DMS79 treated with DMSO at 0.1 percent for 48 hours (cell line): ENCODE measurements around the gene MRPL32.

ENCODE experiments used
- DNase-seq: peaks from one replicate; lab custom pipeline; 2025; lab: John Stamatoyannopoulos, UW

The MRPL32 gene

DNA sequence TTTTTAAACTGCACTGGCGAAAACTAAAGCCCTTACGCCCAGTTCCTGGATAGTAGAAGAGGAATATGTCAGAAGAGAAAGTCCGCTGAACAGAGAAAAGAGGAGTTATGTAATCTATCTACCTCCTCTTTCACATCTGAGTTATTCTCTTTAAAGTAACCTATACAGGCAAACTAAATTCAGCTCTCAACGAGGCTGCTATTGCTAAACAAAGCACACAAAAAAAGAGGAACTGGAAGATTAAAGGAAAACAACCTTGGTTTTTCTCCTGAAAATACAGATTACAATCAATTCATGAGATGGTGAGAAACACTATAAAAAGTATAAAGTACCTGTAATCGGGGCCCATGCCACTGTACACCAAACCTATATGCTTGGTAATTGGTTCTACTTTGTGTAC is 6.0 kb upstream of the MRPL32 start:
- no peak for DNase-seq

- no peak for DNase-seq
These were observed 3.4 kb upstream of the MRPL32 start for GRCh38 chr7:42928754-42929153.

DNA sequence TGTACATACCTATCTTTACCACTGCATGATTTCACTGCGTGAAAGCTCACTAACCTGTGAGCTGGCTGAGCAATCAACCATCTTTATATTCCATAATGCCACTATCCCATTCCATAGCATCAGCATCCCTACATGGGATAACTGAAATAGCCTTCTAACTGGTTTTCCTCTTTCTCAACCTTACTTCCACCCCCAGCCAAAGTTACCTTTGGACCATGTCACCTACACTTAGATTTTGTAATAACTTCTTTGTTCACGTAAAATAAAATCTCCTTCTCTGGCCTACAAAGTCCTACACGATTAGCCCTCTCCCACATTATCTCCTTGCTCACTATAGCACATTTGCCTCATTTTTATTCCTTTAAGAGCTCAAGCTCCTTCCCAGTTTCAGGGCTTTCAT is 2.7 kb upstream of the MRPL32 start:
- no peak for DNase-seq

DNA sequence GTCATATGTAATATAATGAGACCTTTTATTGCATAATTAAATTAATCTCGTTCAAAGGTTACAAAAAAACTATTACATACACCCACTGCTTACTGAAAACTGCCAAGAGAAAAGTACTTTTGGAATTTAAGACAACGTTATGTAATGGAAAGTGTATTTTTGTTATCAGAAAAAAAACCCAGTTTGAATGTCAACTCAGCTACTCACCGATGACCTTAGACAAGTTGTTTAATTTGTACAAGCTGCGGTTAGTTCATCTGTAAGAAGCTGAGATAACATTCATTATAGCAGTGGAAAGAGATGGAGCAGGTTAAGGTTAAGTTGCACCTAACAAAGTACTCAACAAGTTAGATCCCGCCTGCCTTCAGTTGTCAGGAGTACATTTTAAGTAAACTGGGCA is 1.3 kb upstream of the MRPL32 start:
- DNase-seq, result no peak

GRCh38 chr7:42931447-42931833 is 736 bp upstream of the MRPL32 start:
- no peak for DNase-seq

- peak; percentile 43 for DNase-seq
These were observed 825 bp downstream of the MRPL32 start for GRCh38 chr7:42932811-42933591.

- no peak for DNase-seq
These were observed 2.1 kb downstream of the MRPL32 start for GRCh38 chr7:42934291-42934690.

DNA sequence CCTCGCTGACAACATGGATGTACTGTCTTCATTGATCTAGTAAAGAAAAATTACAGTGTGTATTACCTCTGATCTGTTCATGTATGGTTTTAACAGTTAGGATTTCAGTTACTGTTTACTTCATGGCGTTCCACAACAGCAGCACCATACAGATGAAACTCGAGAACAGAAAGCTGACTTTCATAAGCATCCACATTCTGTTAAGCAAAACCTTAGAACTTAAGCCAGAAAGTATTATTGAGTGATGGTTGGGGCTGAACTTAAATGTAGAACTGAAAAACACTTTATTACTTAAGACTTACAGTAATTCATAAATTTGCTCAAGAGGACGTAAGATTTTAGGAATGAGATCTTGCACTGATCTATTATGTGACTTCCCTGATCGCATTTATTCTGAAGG is 3.7 kb downstream of the MRPL32 start:
- DNase-seq, result no peak

GRCh38 chr7:42939457-42940240 is 7.5 kb downstream of the MRPL32 start:
- no peak for DNase-seq

- DNase-seq, result peak; percentile 59
These were observed 9.0 kb downstream of the MRPL32 start for GRCh38 chr7:42940985-42941847.

GRCh38 chr7:42945821-42946626 is 13.8 kb downstream of the MRPL32 start:
- no peak for DNase-seq

GRCh38 chr7:42946627-42946950 is 14.4 kb downstream of the MRPL32 start:
- DNase-seq, result no peak

- DNase-seq, result no peak
These were observed 15.3 kb downstream of the MRPL32 start for GRCh38 chr7:42947521-42947920.

DNA sequence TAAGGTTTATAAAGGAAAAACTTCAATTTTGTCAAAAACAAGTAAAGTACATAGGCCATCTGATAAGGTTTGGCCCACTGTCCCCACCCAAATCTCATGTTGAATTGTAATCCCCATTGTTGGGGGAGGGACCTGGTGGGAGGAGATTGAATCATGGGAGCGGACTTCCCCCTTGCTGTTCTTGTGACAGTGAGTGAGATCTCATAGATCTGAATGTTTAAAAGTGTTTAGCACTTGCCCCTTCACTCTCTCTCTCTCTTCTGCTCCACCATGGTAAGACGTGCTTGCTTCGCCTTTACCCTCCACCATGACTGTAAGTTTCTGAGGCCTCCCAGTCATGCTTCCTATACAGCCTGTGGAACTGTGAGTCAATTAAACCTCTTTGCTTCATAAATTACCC is 18.2 kb downstream of the MRPL32 start:
- DNase-seq, result no peak

DNA sequence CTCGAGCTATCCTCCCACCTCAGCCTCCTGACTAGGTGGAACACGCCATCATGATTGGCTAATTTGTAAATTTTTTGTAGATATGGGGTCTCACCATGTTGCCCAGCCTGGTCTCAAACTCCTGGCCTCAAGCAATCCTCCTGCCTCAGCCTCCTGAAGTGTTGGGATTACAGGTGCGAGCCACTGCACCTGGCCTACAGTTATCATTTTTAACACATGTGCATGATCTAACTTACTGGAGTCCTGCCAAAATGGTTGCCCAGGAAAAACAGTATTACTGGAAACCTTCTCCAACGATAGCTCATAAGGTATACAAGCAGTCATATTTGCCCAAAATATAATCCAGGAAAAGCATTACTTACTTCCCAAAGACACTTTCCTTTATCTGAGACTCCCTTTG is 20.2 kb downstream of the MRPL32 start:
- DNase-seq, result no peak

DNA sequence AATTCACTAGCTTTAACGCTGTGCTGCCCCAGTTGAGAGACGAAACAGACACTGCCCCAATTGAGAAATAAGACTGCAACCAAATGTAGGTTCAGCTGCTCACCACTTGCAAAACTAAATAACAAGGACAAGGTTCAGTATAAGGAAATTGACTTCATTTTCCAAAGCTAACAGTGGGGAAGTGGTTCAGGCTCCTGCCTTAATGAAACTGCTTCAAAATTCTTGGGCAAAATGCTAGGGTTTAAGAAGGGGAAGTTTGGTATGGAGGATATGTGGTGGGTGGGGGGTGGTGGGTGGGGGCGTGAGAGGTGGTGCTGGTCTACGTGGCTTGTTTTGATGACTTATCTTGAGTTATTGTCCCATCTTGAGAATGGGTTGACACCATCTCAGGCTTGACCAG is 21.8 kb downstream of the MRPL32 start:
- no peak for DNase-seq

GRCh38 chr7:42956062-42956461 is 23.9 kb downstream of the MRPL32 start:
- no peak for DNase-seq

- no peak for DNase-seq
These were observed 27.4 kb downstream of the MRPL32 start for GRCh38 chr7:42959549-42959948.

DNA sequence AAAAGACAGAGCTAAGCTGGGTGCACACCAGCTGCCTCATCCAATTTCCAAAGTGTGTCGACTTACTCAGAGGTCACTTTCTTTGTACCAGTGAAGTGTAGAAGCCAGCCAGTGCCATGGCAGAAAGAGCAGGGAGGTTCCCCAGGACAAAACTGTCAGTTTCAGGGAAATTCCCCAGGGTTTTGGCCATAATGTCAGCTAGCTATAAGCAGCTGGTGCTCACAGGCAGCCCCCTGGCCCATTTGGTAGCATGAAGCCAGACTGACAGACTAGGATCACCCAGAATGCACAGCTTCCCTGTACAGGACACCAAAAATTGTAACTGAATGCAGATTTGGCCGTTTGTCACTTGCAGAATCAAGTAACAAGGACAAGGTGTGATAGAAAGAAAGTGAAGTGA is 28.6 kb downstream of the MRPL32 start:
- no peak for DNase-seq

- DNase-seq, result no peak
These were observed 29.0 kb downstream of the MRPL32 start for GRCh38 chr7:42961170-42961569.

DNA sequence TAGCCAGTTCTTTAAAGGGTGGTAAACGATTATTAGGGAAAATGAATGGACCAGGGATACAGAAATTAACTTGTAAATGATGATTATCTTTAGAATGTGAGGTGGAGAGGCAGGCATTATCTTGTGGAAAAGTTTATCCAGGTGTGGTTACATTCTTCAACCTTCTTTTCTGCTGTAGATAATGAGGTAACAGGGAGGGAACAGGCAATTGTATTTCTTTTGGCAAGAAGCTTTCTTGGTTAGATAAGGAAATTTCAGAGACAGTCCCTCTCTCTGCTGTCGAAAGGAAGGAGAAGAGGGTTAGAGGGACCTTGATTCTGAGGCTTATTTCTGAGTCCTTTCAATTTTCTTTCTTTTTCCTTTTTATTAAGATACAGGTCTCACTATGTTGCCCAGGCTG is 32.1 kb downstream of the MRPL32 start:
- no peak for DNase-seq
